IPS-18a (cell line): ENCODE data around the gene TRIP4.

ENCODE experiments used
- H3K27ac ChIP-seq: one replicate; pipeline ENCODE4 v1.5.1; 2013; ENCODE audit warnings: low read length
- H3K27me3 ChIP-seq: one replicate; pipeline ENCODE4 v1.6.1; 2013; ENCODE audit warnings: mild to moderate bottlenecking, low read length; ENCODE audit not compliant: control insufficient read depth, insufficient read depth
- H3K36me3 ChIP-seq: one replicate; pipeline ENCODE4 v1.6.1; 2013; ENCODE audit warnings: low read depth, low read length; ENCODE audit not compliant: control insufficient read depth
- H3K4me1 ChIP-seq: one replicate; pipeline ENCODE4 v1.6.1; 2013; ENCODE audit warnings: low read depth, low read length; ENCODE audit not compliant: control insufficient read depth
- H3K4me3 ChIP-seq: one replicate; pipeline ENCODE4 v1.5.1; 2013; ENCODE audit warnings: low read length
- H3K9ac ChIP-seq: one replicate; pipeline ENCODE4 v1.6.1; 2013; ENCODE audit warnings: mild to moderate bottlenecking, low read length, moderate library complexity
- H3K9me3 ChIP-seq: one replicate; pipeline ENCODE4 v1.6.1; 2013; ENCODE audit warnings: low read depth, low read length; ENCODE audit not compliant: control insufficient read depth

The TRIP4 gene

DNA sequence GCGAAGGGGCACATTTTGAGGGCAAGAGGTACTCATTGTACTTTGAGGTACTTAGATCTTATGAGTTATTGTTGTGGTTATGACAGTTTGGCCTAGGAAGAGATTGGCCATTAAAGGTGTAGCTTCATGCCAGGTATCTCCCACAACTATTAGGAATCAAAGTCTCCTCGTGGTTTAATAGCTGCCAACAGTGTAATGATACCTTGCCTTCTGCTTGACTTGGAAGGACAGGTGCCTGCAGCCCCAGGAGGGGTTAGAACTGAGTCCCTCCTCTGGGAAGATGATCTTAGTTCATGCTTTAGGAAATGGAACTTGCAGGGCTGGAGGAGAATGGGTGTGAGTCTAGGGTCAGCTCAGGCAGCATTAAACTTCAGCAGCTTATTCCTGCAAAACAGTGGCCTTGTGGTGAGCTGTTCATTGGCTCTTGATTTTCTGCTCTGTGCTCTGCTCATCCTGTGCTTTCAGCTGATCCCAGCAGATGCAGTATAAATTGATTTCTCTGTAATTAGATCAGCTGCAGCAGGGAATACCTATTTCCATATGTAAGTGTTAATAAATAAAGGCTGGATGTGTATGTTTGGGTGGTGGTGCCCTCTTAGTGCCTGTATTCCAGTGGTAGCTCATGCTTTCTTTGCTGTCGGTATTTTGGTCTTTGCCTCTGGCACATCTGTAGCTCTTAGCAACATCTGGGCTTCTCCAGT is 113.2 kb downstream of the TRIP4 start:
- Histone ChIP-seq H3K27ac (no peak overlapping the region), H3K27me3 (no peaks in the 10 kb centered on the region), H3K36me3 (peaks cover 31% of the 10 kb centered on the region), H3K4me3 (no peak overlapping the region), H3K9me3 (no peaks in the 10 kb centered on the region), H3K9ac (no peak overlapping the region), H3K4me1 (peaks cover 4% of the 10 kb centered on the region)

DNA sequence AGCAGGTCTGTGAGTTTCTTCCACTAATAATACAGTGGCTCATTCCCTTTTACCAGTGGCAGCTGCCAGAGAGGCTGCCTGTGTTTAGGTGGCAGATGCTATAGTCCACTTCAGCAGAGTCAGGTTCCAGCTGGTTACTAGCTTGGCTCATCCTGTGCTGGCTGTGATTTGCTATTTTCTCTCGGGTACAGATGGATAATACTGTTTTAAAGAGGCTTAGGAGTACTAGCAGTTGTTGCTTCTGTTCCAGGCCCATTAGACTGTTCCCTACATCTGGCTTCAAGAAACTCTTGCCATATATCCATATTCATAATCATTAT is 113.7 kb downstream of the TRIP4 start:
- Histone ChIP-seq H3K4me3 (no peak overlapping the region), H3K9ac (no peak overlapping the region), H3K27me3 (no peaks in the 10 kb centered on the region), H3K36me3 (peaks cover 31% of the 10 kb centered on the region), H3K27ac (no peak overlapping the region), H3K4me1 (peaks cover 4% of the 10 kb centered on the region), H3K9me3 (no peaks in the 10 kb centered on the region)

DNA sequence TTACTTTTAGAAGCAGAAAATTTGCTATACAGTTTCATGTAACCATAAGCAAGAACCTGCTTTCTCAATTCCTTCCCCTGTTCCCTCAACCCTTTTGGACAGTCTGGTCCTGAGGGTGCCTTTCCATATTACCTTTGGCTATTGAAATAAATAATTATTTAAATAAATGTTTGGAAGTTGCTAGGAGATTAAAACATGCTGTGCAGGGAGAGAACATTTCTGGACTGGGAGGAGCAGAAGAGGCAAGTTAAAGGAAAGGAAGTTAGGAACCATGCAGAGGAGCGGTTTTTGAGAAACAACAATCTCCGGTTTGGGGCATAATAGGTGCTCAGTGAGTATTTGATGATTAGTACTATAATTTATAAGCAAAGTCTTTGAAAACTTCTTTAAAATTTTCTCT is 114.5 kb downstream of the TRIP4 start:
- Histone ChIP-seq H3K4me1 (peaks cover 4% of the 10 kb centered on the region), H3K36me3 (peaks cover 34% of the 10 kb centered on the region), H3K4me3 (no peak overlapping the region), H3K9ac (no peak overlapping the region), H3K27ac (no peak overlapping the region), H3K9me3 (no peaks in the 10 kb centered on the region), H3K27me3 (no peaks in the 10 kb centered on the region)

DNA sequence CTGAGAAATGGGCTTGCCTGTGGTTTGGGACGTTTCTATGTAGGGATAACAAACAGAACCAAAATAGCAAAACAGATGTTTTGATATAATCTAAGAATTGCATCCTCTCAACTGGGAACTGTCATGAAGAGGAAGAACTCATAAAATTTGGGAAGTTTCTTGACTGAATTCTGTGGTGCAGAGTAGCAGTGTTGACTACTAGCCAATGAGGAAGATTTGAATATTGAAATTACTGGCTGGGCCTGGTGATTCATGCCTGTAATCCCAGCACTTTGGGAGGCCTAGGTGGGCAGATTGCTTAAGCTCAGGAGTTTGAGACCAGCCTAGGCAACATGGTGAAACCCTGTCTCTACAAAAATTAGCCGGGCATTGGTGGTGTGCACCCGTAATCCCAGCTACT is 114.9 kb downstream of the TRIP4 start:
- H3K27me3 ChIP-seq, result no peaks in the 10 kb centered on the region
- H3K9ac ChIP-seq, result no peak overlapping the region
- peaks cover 35% of the 10 kb centered on the region for H3K36me3 ChIP-seq
- H3K27ac ChIP-seq, result no peak overlapping the region
- H3K9me3 ChIP-seq, result no peaks in the 10 kb centered on the region
- H3K4me3 ChIP-seq, result no peak overlapping the region
- peaks cover 4% of the 10 kb centered on the region for H3K4me1 ChIP-seq

DNA sequence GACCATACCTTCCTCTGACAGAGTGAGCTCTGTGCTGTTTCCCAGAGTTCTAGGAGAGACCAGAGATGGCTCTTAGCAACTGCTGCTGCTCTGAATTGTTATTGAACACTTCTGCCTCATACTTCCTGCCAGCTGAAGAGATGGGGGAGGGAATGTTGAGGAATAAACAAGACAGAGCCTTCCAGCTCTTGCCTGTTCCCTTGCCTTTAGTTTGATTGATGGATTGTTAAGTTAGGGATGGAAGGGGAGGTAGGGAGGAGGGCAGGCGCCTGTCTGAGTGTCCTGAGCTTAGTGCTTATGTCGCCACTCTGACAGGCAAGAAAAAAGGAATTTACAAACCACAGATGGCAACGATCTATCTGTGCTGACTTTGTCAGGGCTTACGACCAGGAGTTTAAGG is 115.6 kb downstream of the TRIP4 start:
- no peak overlapping the region for H3K27ac ChIP-seq
- no peaks in the 10 kb centered on the region for H3K27me3 ChIP-seq
- H3K9ac ChIP-seq, result no peak overlapping the region
- H3K36me3 ChIP-seq, result peaks cover 35% of the 10 kb centered on the region
- H3K4me3 ChIP-seq, result no peak overlapping the region
- H3K4me1 ChIP-seq, result peaks cover 4% of the 10 kb centered on the region
- H3K9me3 ChIP-seq, result no peaks in the 10 kb centered on the region

DNA sequence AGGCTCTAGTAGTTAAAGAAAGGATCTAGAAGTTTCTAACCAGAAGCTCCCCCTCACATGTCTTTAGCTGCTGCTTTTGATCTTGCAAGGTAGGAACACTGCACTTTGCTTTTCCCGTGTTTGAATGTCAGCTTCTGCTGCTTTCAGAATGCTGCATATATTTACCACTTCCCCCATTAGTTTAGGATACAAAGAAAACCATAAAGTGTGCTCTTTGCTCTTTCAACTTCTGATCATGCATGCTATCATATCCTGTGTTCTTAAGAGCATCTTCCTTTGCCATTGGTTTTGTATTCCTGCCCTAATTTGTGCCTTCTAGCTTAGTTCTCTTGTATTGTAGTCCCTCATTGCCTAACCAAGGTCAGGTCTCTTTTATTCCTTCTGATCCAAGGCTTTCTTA is 116.0 kb downstream of the TRIP4 start:
- Histone ChIP-seq H3K9me3 (no peaks in the 10 kb centered on the region), H3K27ac (no peak overlapping the region), H3K36me3 (peaks cover 35% of the 10 kb centered on the region), H3K4me3 (no peak overlapping the region), H3K27me3 (no peaks in the 10 kb centered on the region), H3K9ac (no peak overlapping the region), H3K4me1 (peaks cover 4% of the 10 kb centered on the region)
